Right lobe of liver (tissue), 4 donors: ENCODE results near the gene RBM10.

Experiments used
- POLR2A ChIP-seq: fragments of 450-650 bp; IDR thresholded peaks from one replicate; pipeline ENCODE4 v1.6.1; 2017; ENCODE audit warnings: antibody characterized with exemption, mild to moderate bottlenecking
- TF ChIP-seq, protein P1 (sequence below), 4 donors: fragments of 200-600 bp in 3 of 4; fragments of 450-650 bp in 1 of 4; IDR thresholded peaks; one replicate each; pipeline versions ENCODE4 v1.5.1 to v1.8.0; 2016 to 2022; ENCODE audit warnings: antibody characterized with exemption in 4 of 4, mild to moderate bottlenecking in 2 of 4
- donor health status: DM: no; HTN: no; CAD: no.
- donor health status: DM: no; HTN: no; CAD: no.
- donor health status: DM: no; HTN: yes; CAD: no.

DNA sequence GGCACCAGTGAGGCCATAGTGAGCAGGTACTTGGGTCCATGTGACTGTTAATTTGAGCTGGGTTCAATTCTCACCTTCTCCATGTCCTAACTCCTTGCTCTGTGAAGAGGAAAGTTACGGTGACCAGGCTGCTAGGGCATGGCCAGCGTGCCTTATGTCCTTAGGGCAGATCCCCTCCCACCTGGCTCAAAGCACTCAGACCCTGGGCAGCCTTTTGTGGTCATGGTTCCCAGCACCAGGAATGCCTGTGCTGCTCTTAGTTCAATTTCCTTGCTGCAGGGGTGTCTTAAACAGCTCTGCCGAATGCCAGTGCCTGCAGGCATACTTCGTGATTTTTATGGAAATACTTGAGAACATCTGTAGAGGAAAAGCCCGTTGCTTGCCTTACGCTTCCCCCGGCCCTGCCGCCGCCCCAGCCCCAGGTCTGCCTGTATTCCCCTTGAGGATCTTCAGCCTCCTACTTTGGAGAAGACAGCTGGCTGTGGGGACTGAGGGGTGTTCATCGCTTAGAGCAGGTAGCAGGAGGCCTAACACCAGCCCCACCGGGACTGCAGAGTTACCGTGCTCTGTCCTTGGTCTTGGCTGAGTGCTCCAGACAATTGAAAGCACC lies 70.4 kb downstream of the RBM10 start:
- TF ChIP-seq, protein P1, sequence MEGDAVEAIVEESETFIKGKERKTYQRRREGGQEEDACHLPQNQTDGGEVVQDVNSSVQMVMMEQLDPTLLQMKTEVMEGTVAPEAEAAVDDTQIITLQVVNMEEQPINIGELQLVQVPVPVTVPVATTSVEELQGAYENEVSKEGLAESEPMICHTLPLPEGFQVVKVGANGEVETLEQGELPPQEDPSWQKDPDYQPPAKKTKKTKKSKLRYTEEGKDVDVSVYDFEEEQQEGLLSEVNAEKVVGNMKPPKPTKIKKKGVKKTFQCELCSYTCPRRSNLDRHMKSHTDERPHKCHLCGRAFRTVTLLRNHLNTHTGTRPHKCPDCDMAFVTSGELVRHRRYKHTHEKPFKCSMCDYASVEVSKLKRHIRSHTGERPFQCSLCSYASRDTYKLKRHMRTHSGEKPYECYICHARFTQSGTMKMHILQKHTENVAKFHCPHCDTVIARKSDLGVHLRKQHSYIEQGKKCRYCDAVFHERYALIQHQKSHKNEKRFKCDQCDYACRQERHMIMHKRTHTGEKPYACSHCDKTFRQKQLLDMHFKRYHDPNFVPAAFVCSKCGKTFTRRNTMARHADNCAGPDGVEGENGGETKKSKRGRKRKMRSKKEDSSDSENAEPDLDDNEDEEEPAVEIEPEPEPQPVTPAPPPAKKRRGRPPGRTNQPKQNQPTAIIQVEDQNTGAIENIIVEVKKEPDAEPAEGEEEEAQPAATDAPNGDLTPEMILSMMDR (IDR thresholded peaks at IDR 0.05), result no peak
- no peak for TF ChIP-seq POLR2A
